Measurements from ENCODE around the gene FBN2. TPM values are rescaled to one million over a fixed set of nuclear protein-coding genes. Genes with fewer than 3 reads are reported as not detected.

The FBN2 gene
- total and polyA plus RNA-seq, 12 donors, result 2.2 to 237 (median 21.6) TPM

DNA sequence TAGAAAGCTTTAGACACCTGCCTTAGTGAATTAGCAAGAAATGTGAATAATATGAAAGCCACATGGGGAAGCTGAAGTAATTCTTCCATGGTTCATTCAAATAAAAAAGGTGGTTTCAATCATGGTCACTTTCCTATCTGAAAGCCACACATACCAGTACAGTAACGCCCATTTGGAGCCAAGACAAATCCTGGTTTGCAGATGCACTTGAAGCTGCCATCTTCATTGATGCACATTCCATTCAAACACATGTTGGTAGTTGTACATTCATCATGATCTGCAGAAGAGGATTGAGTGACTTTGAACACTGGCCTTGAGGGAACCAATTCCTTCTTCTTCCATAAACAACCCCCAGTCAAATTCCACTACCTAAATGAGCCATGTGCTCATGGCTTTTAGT is 161.5 kb downstream of the FBN2 start:
- intact Hi-C loops (cut with DNase I), result no loop called here
- H3K36me3 ChIP-seq (replicated peaks in 1 of 2), result no peaks in the 10 kb centered on the region
- no peaks in the 10 kb centered on the region for H3K27me3 ChIP-seq
- TF ChIP-seq, protein P1, sequence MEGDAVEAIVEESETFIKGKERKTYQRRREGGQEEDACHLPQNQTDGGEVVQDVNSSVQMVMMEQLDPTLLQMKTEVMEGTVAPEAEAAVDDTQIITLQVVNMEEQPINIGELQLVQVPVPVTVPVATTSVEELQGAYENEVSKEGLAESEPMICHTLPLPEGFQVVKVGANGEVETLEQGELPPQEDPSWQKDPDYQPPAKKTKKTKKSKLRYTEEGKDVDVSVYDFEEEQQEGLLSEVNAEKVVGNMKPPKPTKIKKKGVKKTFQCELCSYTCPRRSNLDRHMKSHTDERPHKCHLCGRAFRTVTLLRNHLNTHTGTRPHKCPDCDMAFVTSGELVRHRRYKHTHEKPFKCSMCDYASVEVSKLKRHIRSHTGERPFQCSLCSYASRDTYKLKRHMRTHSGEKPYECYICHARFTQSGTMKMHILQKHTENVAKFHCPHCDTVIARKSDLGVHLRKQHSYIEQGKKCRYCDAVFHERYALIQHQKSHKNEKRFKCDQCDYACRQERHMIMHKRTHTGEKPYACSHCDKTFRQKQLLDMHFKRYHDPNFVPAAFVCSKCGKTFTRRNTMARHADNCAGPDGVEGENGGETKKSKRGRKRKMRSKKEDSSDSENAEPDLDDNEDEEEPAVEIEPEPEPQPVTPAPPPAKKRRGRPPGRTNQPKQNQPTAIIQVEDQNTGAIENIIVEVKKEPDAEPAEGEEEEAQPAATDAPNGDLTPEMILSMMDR (IDR thresholded peaks at IDR 0.05), result no peak
- no peak for TF ChIP-seq POLR2A (IDR thresholded peaks at IDR 0.05)
- 70 to 82% (median 80%) methylated on average over 1 of the region's 1 CpG for WGBS, 4 donors
- no peak overlapping the region for H3K27ac ChIP-seq
- H3K4me3 ChIP-seq, result no peak overlapping the region
- DNase-seq, result no peak
- H3K9me3 ChIP-seq (replicated peaks in 1 of 3), result no peaks in the 10 kb centered on the region
- no peaks in the 10 kb centered on the region for H3K4me1 ChIP-seq (replicated peaks in 1 of 2)

DNA sequence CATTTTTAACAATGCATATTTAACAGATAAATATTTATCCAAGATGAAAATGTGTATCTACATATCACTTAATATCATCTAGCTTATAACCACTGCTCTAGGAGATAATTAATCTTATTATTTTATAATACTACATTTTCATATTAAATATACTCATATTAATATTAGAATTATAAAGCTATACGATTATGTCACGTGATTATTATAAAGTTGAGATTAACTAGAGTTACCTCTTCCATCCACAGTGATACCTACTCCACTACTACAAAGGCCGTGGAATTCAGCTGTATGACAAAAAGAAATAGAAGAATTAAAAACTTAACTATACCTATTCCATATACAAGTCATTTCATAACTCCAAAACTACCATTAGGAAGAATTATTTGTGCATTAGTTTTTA is 171.9 kb downstream of the FBN2 start:
- TF ChIP-seq POLR2A (IDR thresholded peaks at IDR 0.05), result no peak
- TF ChIP-seq, protein P1 (IDR thresholded peaks at IDR 0.05), result no peak
- whole genome bisulfite sequencing, 4 donors, result 89 to 95% (median 90%) methylated on average over 3 of the region's 3 CpGs
- intact Hi-C loops (cut with DNase I), result no loop called here
- no peak overlapping the region for H3K4me3 ChIP-seq
- no peaks in the 10 kb centered on the region for H3K27me3 ChIP-seq
- H3K27ac ChIP-seq, result no peak overlapping the region
- no peaks in the 10 kb centered on the region for H3K4me1 ChIP-seq (replicated peaks in 1 of 2)
- H3K36me3 ChIP-seq (replicated peaks in 1 of 2), result no peaks in the 10 kb centered on the region
- H3K9me3 ChIP-seq (replicated peaks in 1 of 3), result no peaks in the 10 kb centered on the region
- no peak for DNase-seq

DNA sequence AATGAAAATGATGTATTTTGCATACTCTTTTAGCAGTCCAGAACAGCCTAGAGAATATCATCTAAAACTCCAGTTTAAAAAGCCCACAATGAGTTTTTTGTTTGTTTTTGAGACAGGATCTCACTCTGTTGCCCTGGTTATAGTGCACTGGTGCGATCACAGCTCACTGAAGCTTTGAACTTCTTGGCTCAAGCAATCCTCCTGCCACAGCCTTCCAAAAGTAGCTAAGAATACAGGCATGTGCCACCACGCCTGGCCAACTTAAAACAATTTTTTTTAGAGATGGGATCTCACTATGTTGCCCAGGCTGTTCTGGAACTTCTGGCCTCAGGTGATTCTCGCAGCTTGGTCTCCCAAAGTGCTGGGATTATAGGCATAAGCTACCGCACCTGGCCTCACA is 175.7 kb downstream of the FBN2 start:
- intact Hi-C loops (cut with DNase I), result no loop called here
- TF ChIP-seq, protein P1 (IDR thresholded peaks at IDR 0.05), result no peak
- TF ChIP-seq POLR2A (IDR thresholded peaks at IDR 0.05), result no peak
- no peak for DNase-seq
- Histone ChIP-seq H3K27me3 (no peaks in the 10 kb centered on the region), H3K9me3 (replicated peaks in 1 of 3) (no peaks in the 10 kb centered on the region), H3K4me3 (no peak overlapping the region), H3K4me1 (replicated peaks in 1 of 2) (no peaks in the 10 kb centered on the region), H3K36me3 (replicated peaks in 1 of 2) (no peaks in the 10 kb centered on the region), H3K27ac (no peak overlapping the region)
- 46 to 93% (median 83%) methylated on average over 4 of the region's 4 CpGs for WGBS, 4 donors

DNA sequence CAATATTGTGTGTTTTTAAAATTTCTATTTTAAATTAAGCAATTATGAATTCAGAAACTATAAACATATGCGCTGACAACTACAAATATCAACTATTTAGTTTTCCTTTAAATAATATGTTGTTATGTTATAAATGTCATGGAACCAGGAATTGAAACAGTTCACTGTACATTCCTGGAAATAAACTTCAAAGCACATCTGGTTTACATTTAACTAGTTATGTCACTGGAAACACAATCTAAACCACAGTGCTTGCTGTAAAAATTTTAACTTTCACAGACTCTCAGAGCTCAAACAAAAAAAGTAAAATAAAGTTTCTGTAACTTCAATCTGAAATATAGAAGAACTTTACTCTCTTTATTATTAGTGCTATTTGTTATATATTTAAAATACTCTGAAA is 179.2 kb downstream of the FBN2 start:
- Histone ChIP-seq H3K27ac (no peak overlapping the region), H3K4me3 (no peak overlapping the region), H3K27me3 (no peaks in the 10 kb centered on the region), H3K4me1 (replicated peaks in 1 of 2) (no peaks in the 10 kb centered on the region), H3K36me3 (replicated peaks in 1 of 2) (no peaks in the 10 kb centered on the region), H3K9me3 (replicated peaks in 1 of 3) (no peaks in the 10 kb centered on the region)
- WGBS, 4 donors, result 91 to 100% (median 96%) methylated on average over 1 of the region's 1 CpG
- no peak for DNase-seq
- intact Hi-C loops (cut with DNase I), result no loop called here
- TF ChIP-seq, protein P1 (IDR thresholded peaks at IDR 0.05), result no peak
- no peak for TF ChIP-seq POLR2A (IDR thresholded peaks at IDR 0.05)
